KMS-11 (cell line): ENCODE results near the gene RSPH6A.

Experiments used
- H2AFZ ChIP-seq: fragments of 200-600 bp; sonication (generic); 2 replicates; pipeline ENCODE4 v1.6.1; 2016; ENCODE audit warnings: antibody characterized with exemption, mixed run types, low read depth
- H3K27ac ChIP-seq: fragments of 200-600 bp; sonication (generic); 2 replicates; pipeline ENCODE4 v1.6.1; 2016; ENCODE audit warnings: mild to moderate bottlenecking, mixed run types
- H3K27me3 ChIP-seq: fragments of 200-600 bp; sonication (generic); 2 replicates; pipeline ENCODE4 v1.6.1; 2017; ENCODE audit warnings: mild to moderate bottlenecking, low read depth, mixed run types, moderate library complexity; ENCODE audit not compliant: insufficient read depth
- H3K36me3 ChIP-seq: fragments of 200-600 bp; sonication (generic); 2 replicates; pipeline ENCODE4 v1.6.1; 2017; ENCODE audit warnings: mild to moderate bottlenecking, mixed run types; ENCODE audit not compliant: insufficient read depth
- H3K4me1 ChIP-seq: fragments of 200-600 bp; sonication (generic); 2 replicates; pipeline ENCODE4 v1.6.1; 2016; ENCODE audit warnings: mild to moderate bottlenecking, low read depth, mixed run types; ENCODE audit not compliant: poor library complexity, severe bottlenecking
- H3K4me2 ChIP-seq: fragments of 200-600 bp; sonication (generic); 2 replicates; pipeline ENCODE4 v1.7.0; 2016; ENCODE audit warnings: mild to moderate bottlenecking, mixed run types
- H3K4me3 ChIP-seq: fragments of 200-600 bp; sonication (generic); IDR thresholded peaks from 2 replicates; pipeline ENCODE4 v1.6.1; 2017; ENCODE audit warnings: low read depth, low read length, mixed read lengths; ENCODE audit not compliant: insufficient read depth
- H3K79me2 ChIP-seq: fragments of 200-600 bp; sonication (generic); 2 replicates; pipeline ENCODE4 v1.6.1; 2016; ENCODE audit warnings: low read depth, mixed run types; ENCODE audit not compliant: insufficient read depth
- H3K9ac ChIP-seq: fragments of 200-600 bp; sonication (generic); 2 replicates; pipeline ENCODE4 v1.6.1; 2016; ENCODE audit warnings: mild to moderate bottlenecking, mixed run types
- H4K20me1 ChIP-seq: fragments of 200-600 bp; sonication (generic); 2 replicates; pipeline ENCODE4 v1.6.1; 2016; ENCODE audit warnings: mild to moderate bottlenecking, mixed run types; ENCODE audit not compliant: insufficient read depth
- TF ChIP-seq, protein P1 (sequence below): fragments of 200-600 bp; sonication (generic); conservative IDR thresholded peaks from 2 replicates; pipeline ENCODE4 v1.6.1; 2017; ENCODE audit warnings: low read depth, mild to moderate bottlenecking, antibody characterized with exemption, low read length, moderate library complexity, mixed read lengths

RSPH6A gene

DNA sequence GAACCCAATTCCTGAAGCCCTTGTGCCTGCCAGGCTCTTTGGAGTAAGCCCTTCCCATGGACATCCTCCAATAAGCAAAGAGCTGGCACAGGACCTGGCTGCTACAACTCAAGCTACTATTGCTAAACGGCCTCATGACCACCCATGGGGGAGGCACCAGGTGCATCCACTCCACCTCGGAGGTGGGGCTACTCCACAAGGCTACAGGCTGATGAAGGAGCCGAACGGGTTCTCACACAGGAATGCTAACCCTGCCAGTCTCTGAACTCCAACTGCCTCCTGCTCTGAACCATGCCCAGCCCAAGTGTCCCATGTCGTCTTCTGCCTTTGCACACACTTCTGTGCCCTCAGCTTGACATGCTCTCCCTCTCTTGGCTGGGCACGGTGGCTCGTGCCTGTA is 37.9 kb upstream of the RSPH6A start:
- Histone ChIP-seq H3K4me3 (no peak overlapping the region), H3K79me2 (no peaks in the 10 kb centered on the region; the same call in 1 of the 2 replicates), H3K36me3 (no peaks in the 10 kb centered on the region; the same call in 1 of the 2 replicates), H3K27me3 (no peaks in the 10 kb centered on the region), H3K27ac (no peak overlapping the region), H4K20me1 (peaks cover 4% of the 10 kb centered on the region; the same call in 1 of the 2 replicates), H3K4me1 (no peaks in the 10 kb centered on the region), H3K9ac (no peak overlapping the region), H2AFZ (no peak overlapping the region), H3K4me2 (no peak overlapping the region)
- TF ChIP-seq, protein P1, sequence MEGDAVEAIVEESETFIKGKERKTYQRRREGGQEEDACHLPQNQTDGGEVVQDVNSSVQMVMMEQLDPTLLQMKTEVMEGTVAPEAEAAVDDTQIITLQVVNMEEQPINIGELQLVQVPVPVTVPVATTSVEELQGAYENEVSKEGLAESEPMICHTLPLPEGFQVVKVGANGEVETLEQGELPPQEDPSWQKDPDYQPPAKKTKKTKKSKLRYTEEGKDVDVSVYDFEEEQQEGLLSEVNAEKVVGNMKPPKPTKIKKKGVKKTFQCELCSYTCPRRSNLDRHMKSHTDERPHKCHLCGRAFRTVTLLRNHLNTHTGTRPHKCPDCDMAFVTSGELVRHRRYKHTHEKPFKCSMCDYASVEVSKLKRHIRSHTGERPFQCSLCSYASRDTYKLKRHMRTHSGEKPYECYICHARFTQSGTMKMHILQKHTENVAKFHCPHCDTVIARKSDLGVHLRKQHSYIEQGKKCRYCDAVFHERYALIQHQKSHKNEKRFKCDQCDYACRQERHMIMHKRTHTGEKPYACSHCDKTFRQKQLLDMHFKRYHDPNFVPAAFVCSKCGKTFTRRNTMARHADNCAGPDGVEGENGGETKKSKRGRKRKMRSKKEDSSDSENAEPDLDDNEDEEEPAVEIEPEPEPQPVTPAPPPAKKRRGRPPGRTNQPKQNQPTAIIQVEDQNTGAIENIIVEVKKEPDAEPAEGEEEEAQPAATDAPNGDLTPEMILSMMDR = no peak

DNA sequence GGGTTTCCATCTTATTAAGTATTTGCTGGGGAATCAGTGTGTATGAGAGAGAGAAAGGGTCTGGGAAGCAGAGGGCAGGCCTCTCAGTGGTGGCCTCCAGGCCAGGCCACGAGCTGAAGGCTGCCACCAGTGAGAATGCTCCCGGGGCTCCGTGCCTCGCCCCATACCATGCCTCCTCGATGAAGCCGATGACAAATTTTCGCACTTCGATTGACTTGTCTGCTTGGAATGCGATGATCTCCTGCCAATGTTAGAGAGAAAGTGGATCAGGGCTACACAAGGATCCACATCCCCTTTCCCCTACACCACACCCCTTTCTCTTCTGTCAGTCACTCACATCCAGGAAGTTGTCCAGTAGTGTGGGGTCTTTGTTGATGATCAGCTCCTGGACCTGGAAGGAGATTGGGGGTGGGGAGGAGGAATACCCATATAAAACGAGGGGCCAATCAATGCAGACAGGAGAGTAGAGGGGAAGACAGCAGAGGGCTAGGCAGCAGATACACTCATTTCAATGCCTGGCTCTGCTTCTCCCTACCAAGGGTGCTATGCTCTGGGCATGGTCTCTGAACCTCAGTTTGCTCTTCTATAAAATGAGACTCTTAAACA is 37.1 kb upstream of the RSPH6A start:
- H3K36me3 ChIP-seq = no peaks in the 10 kb centered on the region; the same call in 1 of the 2 replicates
- no peaks in the 10 kb centered on the region for H3K4me1 ChIP-seq
- no peak overlapping the region for H2AFZ ChIP-seq
- peaks cover 4% of the 10 kb centered on the region; the same call in 1 of the 2 replicates for H4K20me1 ChIP-seq
- TF ChIP-seq, protein P1 = no peak
- no peaks in the 10 kb centered on the region for H3K27me3 ChIP-seq
- H3K27ac ChIP-seq = no peak overlapping the region
- H3K79me2 ChIP-seq = no peaks in the 10 kb centered on the region; the same call in 1 of the 2 replicates
- H3K9ac ChIP-seq = no peak overlapping the region
- H3K4me3 ChIP-seq = no peak overlapping the region
- no peak overlapping the region for H3K4me2 ChIP-seq

DNA sequence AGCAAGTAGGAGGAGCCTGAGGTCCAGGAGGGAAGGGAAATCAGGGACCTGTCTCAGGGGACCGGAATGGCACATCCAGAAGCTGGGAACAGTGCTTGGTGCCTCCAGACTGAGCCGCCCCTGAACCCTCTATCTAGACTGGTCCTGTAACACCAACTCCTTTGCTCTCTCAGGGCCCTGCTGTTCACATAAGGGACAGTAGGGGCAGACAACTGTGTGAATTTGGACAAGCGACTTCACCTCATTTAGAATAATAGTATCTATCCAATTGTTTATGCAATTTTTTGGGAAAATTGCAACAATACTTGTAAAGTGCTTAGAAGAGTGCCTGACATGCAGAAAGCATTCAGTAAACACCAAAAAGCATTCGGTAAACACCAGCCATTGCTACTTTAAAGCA is 33.8 kb upstream of the RSPH6A start:
- no peak overlapping the region for H3K27ac ChIP-seq
- no peaks in the 10 kb centered on the region for H3K79me2 ChIP-seq
- H3K4me1 ChIP-seq = no peaks in the 10 kb centered on the region
- H4K20me1 ChIP-seq = no peaks in the 10 kb centered on the region
- H3K4me3 ChIP-seq = no peak overlapping the region
- TF ChIP-seq, protein P1 = peak; percentile 58; the same call in 1 of the 2 replicates
- no peak overlapping the region for H3K4me2 ChIP-seq
- no peaks in the 10 kb centered on the region for H3K27me3 ChIP-seq
- H3K36me3 ChIP-seq = no peaks in the 10 kb centered on the region; the same call in 1 of the 2 replicates
- H2AFZ ChIP-seq = no peak overlapping the region
- H3K9ac ChIP-seq = no peak overlapping the region

DNA sequence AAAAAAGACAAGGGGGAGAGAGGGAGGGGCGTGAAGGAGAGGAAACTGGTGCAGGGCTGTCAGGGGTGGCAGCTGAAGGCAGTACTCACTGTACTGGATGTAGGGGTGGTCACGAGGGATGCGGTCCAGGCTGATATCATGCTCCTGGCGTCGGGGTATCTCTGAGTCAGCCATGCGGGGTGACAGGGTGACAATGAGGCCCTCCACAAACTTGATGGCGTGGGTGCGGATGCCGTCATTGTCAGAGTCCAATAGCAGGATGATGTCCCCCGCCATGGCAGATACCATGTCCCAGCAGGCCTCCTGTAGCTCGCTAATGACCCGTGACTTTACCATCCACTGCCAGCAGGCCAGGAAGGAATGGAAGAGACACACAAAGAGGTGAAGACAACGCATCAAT is 32.6 kb upstream of the RSPH6A start:
- TF ChIP-seq, protein P1 = no peak
- no peaks in the 10 kb centered on the region for H4K20me1 ChIP-seq
- no peak overlapping the region for H3K27ac ChIP-seq
- H3K36me3 ChIP-seq = no peaks in the 10 kb centered on the region; the same call in 1 of the 2 replicates
- H3K9ac ChIP-seq = no peak overlapping the region
- no peaks in the 10 kb centered on the region for H3K27me3 ChIP-seq
- no peak overlapping the region for H3K4me3 ChIP-seq
- no peaks in the 10 kb centered on the region for H3K4me1 ChIP-seq
- no peak overlapping the region for H3K4me2 ChIP-seq
- H2AFZ ChIP-seq = no peak overlapping the region
- no peaks in the 10 kb centered on the region for H3K79me2 ChIP-seq
